Stimulated activated CD8-positive, alpha-beta memory T cell treated with anti-CD3 and anti-CD28 coated beads, Interleukin-7, amount 100 ng/mL, for 4 hours (primary cell): ENCODE results near the gene DBF4B.

Experiments
- DNase-seq, 2 donors: peaks; one replicate each; pipeline ENCODE4 v3.0.0-alpha.2; 2020; ENCODE audit warnings: low read depth in 2 of 2

DBF4B gene

GRCh38 chr17:44760474-44761308 lies 52.2 kb downstream of the DBF4B start:
- DNase-seq, result no peak

DNA sequence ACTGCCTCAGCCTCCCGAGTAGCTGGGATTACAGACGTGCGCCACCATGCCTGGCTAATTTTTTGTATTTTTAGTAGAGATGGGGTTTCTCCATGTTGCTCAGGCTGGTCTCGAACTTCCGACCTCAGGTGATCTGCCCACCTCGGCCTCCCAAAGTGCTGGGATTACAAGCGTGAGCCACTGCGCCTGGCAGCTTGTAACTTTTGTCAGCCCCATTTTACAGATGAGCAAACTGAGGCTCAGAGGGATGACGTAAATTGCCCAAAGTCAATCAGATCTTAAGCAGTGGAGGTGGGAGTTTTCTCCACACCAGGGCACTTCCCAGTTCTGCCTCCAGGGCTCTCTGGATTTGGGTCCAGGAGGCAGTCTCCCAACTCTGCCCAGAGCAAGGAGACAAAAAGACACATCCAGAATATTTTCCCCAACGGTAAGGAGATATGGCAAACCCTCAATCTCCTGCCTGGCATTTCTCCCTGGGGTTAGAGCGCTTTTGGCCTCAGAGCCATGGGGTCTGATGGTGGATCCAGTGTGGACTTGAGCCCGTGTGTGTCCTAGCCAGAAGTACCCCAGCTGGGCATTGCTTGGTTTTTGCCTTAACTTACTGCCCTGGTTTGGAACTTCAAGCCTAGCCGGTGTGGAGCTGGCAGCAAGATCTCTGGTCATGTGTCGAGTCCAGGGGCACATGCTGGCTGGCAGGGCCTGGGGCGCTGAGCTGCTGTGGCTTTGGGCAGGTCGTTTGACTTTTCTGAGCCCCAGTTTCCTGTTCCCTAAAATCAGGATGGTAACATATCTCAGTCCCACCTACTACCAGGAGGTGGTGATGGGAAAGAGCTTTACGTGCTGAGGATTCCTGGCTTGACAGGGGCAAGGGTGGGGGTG lies 53.7 kb downstream of the DBF4B start:
- DNase-seq, result no peak

- no peak for DNase-seq
Observed at GRCh38 chr17:44763170-44763569, 54.7 kb downstream of the DBF4B start.

DNA sequence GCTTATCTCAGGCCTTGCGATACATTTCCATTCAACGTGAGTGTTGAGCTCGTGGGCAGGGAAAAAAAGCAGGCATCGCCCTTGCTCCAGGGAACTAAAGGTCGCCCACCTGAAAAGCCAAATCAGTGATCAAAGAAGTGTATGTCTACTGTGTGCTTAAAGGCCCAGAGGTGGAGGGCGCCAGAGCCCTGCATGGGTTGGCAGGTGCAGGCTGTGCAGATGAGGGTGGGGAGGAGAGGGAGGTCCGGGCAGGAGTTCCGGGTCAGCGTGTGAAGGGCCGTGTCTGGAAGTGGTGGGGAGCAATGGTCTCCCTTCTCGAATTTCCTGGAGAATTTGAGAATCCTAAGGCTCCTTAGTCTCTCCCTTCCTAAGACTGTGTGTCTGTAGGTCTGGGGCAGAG lies 57.5 kb downstream of the DBF4B start:
- DNase-seq, result no peak

DNA sequence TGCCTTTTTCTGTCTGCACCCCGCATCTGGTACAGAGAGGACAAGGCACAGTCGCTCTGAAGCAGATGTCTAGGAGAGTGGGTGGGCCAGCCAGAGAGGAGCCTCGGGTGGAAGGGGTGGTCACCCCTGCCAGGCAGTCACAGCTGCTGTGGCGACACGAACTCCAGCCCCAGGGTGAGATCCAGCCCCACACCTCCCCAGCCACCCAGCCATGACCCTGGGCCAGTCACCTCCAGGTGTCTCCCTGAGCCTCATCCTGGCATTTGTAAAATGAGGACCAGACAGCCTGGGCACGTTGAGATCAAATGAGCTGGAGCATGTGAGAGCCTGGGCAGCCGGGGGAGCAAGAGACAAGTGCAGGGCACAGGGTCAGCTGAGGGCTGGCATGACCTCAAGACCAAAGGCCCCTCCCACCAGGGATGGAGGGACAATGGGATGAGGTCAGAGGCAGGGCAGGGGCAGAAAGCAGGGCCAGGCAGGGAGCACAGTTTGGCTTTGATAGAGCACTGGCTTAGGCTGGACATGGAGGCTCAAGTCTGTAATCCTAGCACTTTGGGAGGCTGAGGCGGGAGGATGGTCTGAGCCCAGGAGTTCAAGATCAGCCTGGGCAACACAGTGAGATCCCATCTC lies 58.1 kb downstream of the DBF4B start:
- DNase-seq, result no peak

DNA sequence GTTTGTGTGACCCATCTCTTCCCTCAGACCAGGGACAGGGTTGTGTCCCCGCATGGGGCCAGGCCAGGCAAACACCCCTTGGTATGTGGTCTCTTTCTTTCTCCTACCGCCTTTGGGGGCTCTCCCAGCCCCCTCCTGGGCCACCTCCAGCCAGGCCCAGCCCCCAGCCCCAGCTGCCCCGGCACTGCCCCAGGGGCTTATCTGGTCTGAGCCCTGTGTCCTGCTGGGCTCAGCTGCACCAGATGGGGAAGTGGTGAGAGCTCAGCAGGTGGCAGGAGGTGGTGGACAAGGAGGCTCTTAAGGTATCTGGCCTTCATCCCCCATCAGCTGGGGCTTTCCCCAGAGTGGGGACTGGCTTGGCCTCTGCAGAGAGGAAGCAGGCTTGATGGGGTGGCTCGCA lies 59.0 kb downstream of the DBF4B start:
- DNase-seq, result no peak

GRCh38 chr17:44768505-44769142 lies 60.2 kb downstream of the DBF4B start:
- DNase-seq, result no peak

DNA sequence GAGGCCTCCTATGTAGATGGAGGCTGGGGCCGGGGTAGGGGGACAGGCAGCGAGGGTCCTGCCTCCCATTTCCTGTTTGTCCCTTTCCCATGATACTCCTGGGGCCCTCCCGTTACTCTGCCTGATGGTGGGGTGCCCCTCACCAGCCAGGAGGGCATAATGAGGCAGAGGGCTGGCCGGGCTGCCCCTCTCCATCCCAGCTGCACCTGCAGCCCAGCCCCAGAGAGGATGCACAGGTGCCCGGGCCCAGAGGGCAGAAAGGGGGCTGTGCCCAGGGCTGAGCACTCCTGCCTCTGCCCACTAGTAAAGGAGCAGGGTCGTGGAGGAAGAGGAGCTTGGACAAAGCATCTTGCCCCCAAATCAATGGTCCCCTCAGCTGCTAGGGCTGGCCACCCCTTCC lies 60.8 kb downstream of the DBF4B start:
- no peak for DNase-seq

GRCh38 chr17:44769647-44770084 lies 61.2 kb downstream of the DBF4B start:
- no peak for DNase-seq

DNA sequence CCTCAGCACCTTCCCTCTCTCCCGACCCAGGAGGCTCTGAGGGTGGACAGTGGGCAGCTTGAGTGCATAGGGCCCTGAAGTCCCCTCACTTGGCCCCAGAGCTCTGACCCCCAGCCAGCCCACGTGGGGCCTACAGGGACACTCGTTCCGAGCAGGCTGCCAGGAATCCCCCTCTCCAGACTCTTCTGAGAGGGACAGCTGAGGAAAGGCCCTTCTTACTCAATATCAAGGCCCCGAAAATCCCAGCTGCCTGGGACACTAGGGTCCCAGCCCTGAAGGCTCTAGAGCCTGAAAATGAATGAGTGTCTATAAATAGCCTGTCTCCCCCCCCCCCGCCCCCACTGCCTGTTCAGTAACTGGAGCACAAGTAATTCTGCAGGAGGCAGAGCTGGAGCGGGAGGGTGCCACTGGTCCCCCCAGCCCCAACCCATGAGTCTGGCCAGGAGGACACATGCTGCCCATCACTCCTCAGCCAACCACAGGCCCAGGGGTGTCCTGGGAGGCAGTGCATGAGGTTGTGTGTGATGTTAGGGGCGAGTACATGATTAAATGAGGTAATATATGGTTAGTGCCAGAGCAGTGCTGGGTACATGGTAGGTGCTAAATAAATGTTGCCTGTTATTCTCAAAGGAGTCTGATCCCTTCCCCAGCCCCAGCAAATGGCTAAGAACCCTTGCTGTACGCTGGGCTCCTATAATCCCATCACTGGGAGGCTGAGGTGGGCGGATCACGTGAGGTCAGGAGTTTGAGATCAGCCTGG lies 61.9 kb downstream of the DBF4B start:
- no peak for DNase-seq

DNA sequence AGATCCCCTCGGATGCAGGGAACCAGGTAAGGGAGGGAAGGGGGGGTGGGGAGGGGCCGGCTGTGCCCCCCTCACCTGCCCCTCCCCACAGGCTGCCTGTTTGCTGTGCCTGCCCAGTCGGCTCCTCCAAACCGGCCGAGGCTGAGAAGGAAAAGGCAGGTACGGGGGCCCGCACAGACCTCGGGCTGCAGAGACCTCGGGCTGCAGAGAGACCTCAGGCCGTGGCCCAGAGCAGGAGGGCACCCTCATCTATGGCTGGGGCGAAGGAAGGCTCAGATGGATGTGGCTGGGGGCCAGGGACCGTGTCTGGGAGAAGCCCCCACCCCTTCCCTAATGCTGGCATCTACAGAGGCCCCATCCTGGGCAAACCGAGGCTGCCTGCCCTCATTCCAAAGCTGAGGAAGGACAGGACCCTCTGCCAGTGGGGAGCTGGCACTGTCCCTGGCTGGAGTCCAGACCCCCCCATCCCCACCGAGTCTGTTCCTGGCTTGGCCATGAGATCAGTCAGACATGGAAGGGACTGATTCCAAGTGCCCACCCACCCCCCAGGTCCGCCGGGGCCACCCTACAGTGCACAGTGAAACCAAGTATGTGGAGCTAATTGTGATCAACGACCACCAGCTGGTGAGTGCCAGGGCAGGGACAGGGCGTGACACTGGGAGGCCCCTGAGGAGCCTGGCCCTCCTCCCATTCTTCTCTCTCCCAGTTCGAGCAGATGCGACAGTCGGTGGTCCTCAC lies 64.0 kb downstream of the DBF4B start:
- no peak for DNase-seq

GRCh38 chr17:44773140-44773539 lies 64.7 kb downstream of the DBF4B start:
- no peak for DNase-seq

- DNase-seq, result peak; percentile 72 to 76
Observed at GRCh38 chr17:44774271-44775135, 66.0 kb downstream of the DBF4B start.

DNA sequence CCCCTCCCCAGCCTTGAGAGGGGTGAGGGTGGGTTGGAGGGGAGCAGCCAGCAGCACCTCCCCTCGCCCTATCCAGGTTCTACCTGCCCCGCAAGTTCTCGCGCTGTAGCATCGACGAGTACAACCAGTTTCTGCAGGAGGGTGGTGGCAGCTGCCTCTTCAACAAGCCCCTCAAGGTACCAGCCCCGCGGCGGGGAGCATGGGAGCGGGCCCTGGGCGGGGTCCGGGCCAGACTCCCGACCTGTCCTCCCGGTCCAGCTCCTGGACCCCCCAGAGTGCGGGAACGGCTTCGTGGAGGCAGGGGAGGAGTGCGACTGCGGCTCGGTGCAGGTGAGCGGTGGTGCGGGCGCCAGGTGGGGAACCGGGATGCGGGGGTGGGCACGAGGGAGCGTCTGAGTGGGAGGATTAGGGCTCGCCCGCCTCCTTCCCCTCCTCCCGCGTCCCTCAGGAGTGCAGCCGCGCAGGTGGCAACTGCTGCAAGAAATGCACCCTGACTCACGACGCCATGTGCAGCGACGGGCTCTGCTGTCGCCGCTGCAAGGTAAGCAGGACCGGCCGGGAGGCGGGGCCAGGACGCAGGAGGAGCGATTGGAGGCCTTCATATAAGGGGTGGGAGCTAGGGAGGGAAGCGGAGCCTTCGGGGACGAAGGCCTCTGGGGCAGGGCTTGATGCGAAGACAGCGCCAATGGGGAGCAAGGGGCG lies 66.8 kb downstream of the DBF4B start:
- DNase-seq, result peak; percentile 96 to 98

DNA sequence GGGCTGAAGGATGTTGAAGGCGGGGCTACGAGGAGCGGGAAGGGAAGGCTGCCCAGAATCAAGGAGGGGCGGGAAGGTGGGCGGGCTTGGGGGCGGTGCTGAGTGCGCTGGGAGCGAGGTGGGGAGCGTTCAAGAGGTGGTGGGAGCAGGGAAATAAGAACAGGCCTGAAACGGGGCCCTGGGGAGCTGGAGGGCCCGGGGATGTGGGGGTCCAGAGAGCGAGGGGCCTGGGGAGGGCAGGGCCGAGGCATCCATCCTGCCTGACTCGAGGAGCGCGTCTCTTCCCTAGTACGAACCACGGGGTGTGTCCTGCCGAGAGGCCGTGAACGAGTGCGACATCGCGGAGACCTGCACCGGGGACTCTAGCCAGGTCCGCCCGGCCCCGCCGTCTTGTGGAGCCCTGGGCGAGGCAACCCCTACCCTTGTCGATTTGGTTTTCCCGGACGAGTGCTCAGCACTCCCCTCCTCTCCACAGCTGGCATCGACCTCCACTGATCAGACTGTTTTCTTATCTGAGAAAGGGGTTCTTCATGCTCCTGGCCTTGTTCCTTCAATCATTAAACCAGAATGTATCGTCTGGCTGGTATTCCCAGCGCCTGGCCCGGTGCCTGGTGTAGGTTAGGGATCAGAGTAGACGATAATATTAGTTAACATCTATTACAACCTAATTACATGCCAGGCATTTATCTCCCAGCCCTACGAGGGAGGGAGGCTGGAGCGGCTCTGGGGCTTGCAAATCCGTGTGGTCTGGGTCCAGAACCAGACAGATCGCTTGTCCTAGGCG lies 67.6 kb downstream of the DBF4B start:
- no peak for DNase-seq

DNA sequence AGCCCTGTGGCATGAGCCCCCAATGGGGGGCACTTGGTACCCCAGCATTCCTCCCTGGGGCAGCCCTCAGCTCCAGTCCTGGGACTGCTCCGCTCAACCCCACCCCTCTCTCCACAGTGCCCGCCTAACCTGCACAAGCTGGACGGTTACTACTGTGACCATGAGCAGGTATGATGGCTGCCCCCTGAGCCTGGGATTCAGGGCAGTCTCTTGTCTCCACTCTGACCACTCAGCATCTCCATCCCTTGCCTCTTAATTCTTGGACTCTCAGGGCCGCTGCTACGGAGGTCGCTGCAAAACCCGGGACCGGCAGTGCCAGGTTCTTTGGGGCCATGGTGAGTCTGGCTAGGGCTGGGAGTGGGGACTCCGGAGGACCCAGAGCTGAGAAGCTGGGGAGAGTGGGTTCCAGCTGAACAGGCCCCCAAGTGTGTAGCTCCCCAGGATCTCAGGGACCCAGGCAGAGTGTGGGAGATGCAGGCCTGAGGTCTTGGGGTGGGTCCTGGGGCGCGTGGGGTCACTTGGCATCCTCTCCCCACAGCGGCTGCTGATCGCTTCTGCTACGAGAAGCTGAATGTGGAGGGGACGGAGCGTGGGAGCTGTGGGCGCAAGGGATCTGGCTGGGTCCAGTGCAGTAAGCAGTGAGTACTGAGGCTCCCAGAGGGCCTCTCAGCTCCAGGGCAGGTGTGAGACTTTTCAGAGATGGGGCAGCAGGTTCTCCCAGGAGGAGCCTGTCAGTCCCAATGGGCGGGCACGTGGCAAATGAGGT lies 68.3 kb downstream of the DBF4B start:
- no peak for DNase-seq
